GM18861 (cell line): ENCODE measurements around the gene PBX2.
A peak's percentile ranks its signal among the peaks of the same experiment; 100 is the strongest.
"Not testable (repeated sequence)": the region's sequence is repeated elsewhere in the genome, so short reads cannot be mapped to it uniquely, and the experiment has no call there.

Experiments
- ATAC-seq: cut with Tn5 transposase; IDR thresholded peaks from one replicate; pipeline ENCODE4 v1.9.1; 2021; ENCODE audit not compliant: unreplicated experiment

Gene PBX2

GRCh38 chr6:32203426-32204267 is 13.6 kb upstream of the PBX2 start:
- ATAC-seq = no peak

GRCh38 chr6:32202186-32202585 is 12.2 kb upstream of the PBX2 start:
- ATAC-seq = no peak

- no peak for ATAC-seq
These were observed 10.9 kb upstream of the PBX2 start for GRCh38 chr6:32200711-32201475.

- ATAC-seq = no peak
These were observed 8.9 kb upstream of the PBX2 start for GRCh38 chr6:32198866-32199265.

- no peak for ATAC-seq
These were observed 8.3 kb upstream of the PBX2 start for GRCh38 chr6:32198345-32198696.

- no peak for ATAC-seq
These were observed 6.9 kb upstream of the PBX2 start for GRCh38 chr6:32196682-32197616.

GRCh38 chr6:32195902-32196681 is 6.1 kb upstream of the PBX2 start:
- peak; percentile 68 for ATAC-seq

- no peak for ATAC-seq
These were observed 5.6 kb upstream of the PBX2 start for GRCh38 chr6:32195652-32195901.

GRCh38 chr6:32194825-32195651 is 5.0 kb upstream of the PBX2 start:
- ATAC-seq = peak; percentile 53

- ATAC-seq = no peak
These were observed 4.4 kb upstream of the PBX2 start for GRCh38 chr6:32194388-32194787.

- not testable (repeated sequence) for ATAC-seq
These were observed 3.1 kb upstream of the PBX2 start for GRCh38 chr6:32193096-32193495.

- ATAC-seq = no peak
These were observed 2.6 kb upstream of the PBX2 start, which contains the start of gene GPSM3 for GRCh38 chr6:32192608-32193039. Gene GPSM3, minus strand, starts transcription at chr6:32192643. Its CDS starts 130 bp downstream, at chr6:32192513.

- no peak for ATAC-seq
These were observed 1.9 kb upstream of the PBX2 start for GRCh38 chr6:32191696-32192607.

GRCh38 chr6:32190911-32191677 is 1.1 kb upstream of the PBX2 start:
- no peak for ATAC-seq

- ATAC-seq = no peak
These were observed 304 bp downstream of the PBX2 start for GRCh38 chr6:32189742-32190053.

- no peak for ATAC-seq
These were observed 797 bp downstream of the PBX2 start for GRCh38 chr6:32189069-32189741.

GRCh38 chr6:32188381-32189068 is 1.5 kb downstream of the PBX2 start:
- ATAC-seq = no peak
